ENCODE results near the gene FAM237B. TPM values are rescaled to one million over a fixed set of nuclear protein-coding genes. Genes with fewer than 3 reads are reported as not detected.

Gene FAM237B
- total and polyA plus RNA-seq, 4 experiments from 2014 or later: not detected

GRCh38 chr7:90271753-90272152, 49.4 kb downstream of the FAM237B start:
- H3K9me3 ChIP-seq (ENCODE audit: control insufficient read depth in 1 of 2, low read length in 2 of 2): no peaks in the 10 kb centered on the region
- no peak overlapping the region for H3K4me3 ChIP-seq (ENCODE audit: low read length in 2 of 2)
- POLR2A ChIA-PET (ENCODE audit: partially characterized antibody): no interaction called here
- H3K36me3 ChIP-seq (ENCODE audit: insufficient read depth, low read length): no peaks in the 10 kb centered on the region
- H3K27ac Mint-ChIP-seq: no peak overlapping the region
- no peaks in the 10 kb centered on the region for H3K27me3 Mint-ChIP-seq
- no peaks in the 10 kb centered on the region for H3K4me1 Mint-ChIP-seq
- peaks cover 0 to 1% (median 0%) of the 10 kb centered on the region in 8 donors for H3K9me3 Mint-ChIP-seq
- no peaks in the 10 kb centered on the region for H3K4me1 ChIP-seq (ENCODE audit: insufficient read depth, low read length)
- peaks cover 8% of the 10 kb centered on the region for H3K27me3 ChIP-seq (ENCODE audit: insufficient read depth, low read length)
- H3K4me3 Mint-ChIP-seq: no peak overlapping the region
- DNase-seq: no peak
- CTCF ChIA-PET (ENCODE audit: partially characterized antibody): no interaction called here
- no peak overlapping the region for H3K27ac ChIP-seq (ENCODE audit: low read depth, low read length)
- intact Hi-C loops (cut with micrococcal nuclease): no loop called here
- H3K36me3 Mint-ChIP-seq: no peaks in the 10 kb centered on the region

- intact Hi-C loops (cut with micrococcal nuclease): no loop called here
- CTCF ChIA-PET (ENCODE audit: partially characterized antibody): no interaction called here
- peaks cover 0 to 1% (median 0%) of the 10 kb centered on the region in 8 donors for H3K9me3 Mint-ChIP-seq
These were observed 50.5 kb downstream of the FAM237B start for GRCh38 chr7:90270431-90271178.

GRCh38 chr7:90269163-90269562, 51.9 kb downstream of the FAM237B start:
- intact Hi-C loops (cut with micrococcal nuclease): no loop called here
- H3K36me3 Mint-ChIP-seq: no peaks in the 10 kb centered on the region
- no peak overlapping the region for H3K27ac Mint-ChIP-seq
- Histone ChIP-seq H3K27ac (ENCODE audit: low read depth, low read length) (no peak overlapping the region), H3K4me1 (ENCODE audit: insufficient read depth, low read length) (no peaks in the 10 kb centered on the region), H3K9me3 (ENCODE audit: control insufficient read depth in 1 of 2, low read length in 2 of 2) (no peaks in the 10 kb centered on the region), H3K36me3 (ENCODE audit: insufficient read depth, low read length) (no peaks in the 10 kb centered on the region), H3K27me3 (ENCODE audit: insufficient read depth, low read length) (peaks cover 8% of the 10 kb centered on the region), H3K4me3 (ENCODE audit: low read length in 2 of 2) (no peak overlapping the region)
- H3K4me3 Mint-ChIP-seq: peak overlapping the region in 1 of 8 donors; percentile 29
- no peak for DNase-seq
- CTCF ChIA-PET (ENCODE audit: partially characterized antibody): interaction anchor here (1.2 kb wide), 1 partner anchor 43 kb away, joined by 3 read pairs; no protein-coding TSS in a partner anchor
- H3K9me3 Mint-ChIP-seq: peaks cover 0 to 1% (median 0%) of the 10 kb centered on the region in 8 donors
- H3K4me1 Mint-ChIP-seq: no peaks in the 10 kb centered on the region
- POLR2A ChIA-PET (ENCODE audit: partially characterized antibody): no interaction called here
- H3K27me3 Mint-ChIP-seq: peaks cover 1% of the 10 kb centered on the region in 2 donors

More at GRCh38 chr7:90270431-90271178, 50.5 kb downstream of the FAM237B start:
- H3K27me3 Mint-ChIP-seq: peaks cover 0 to 1% of the 10 kb centered on the region in 2 donors
- Histone ChIP-seq H3K4me1 (ENCODE audit: insufficient read depth, low read length) (no peaks in the 10 kb centered on the region), H3K9me3 (ENCODE audit: control insufficient read depth in 1 of 2, low read length in 2 of 2) (no peaks in the 10 kb centered on the region), H3K27me3 (ENCODE audit: insufficient read depth, low read length) (peaks cover 8% of the 10 kb centered on the region), H3K36me3 (ENCODE audit: insufficient read depth, low read length) (no peaks in the 10 kb centered on the region), H3K27ac (ENCODE audit: low read depth, low read length) (no peak overlapping the region), H3K4me3 (ENCODE audit: low read length in 2 of 2) (no peak overlapping the region)
- POLR2A ChIA-PET (ENCODE audit: partially characterized antibody): no interaction called here
- no peaks in the 10 kb centered on the region for H3K4me1 Mint-ChIP-seq
- no peaks in the 10 kb centered on the region for H3K36me3 Mint-ChIP-seq
- no peak for DNase-seq
- no peak overlapping the region for H3K27ac Mint-ChIP-seq
- no peak overlapping the region for H3K4me3 Mint-ChIP-seq

- H3K27me3 ChIP-seq (ENCODE audit: insufficient read depth, low read length): peaks cover 8% of the 10 kb centered on the region
- POLR2A ChIA-PET (ENCODE audit: partially characterized antibody): no interaction called here
- Mint-ChIP-seq H3K27me3 (peaks cover 1 to 3% of the 10 kb centered on the region in 2 donors), H3K9me3 (no peaks in the 10 kb centered on the region), H3K4me3 (no peak overlapping the region), H3K27ac (no peak overlapping the region), H3K4me1 (no peaks in the 10 kb centered on the region), H3K36me3 (no peaks in the 10 kb centered on the region)
- no peak for DNase-seq
- CTCF ChIA-PET (ENCODE audit: partially characterized antibody): no interaction called here
- intact Hi-C loops (cut with micrococcal nuclease): no loop called here
- H3K4me3 ChIP-seq (ENCODE audit: low read length in 2 of 2): no peak overlapping the region
- H3K4me1 ChIP-seq (ENCODE audit: insufficient read depth, low read length): no peaks in the 10 kb centered on the region
- H3K36me3 ChIP-seq (ENCODE audit: insufficient read depth, low read length): no peaks in the 10 kb centered on the region
- no peaks in the 10 kb centered on the region for H3K9me3 ChIP-seq (ENCODE audit: control insufficient read depth in 1 of 2, low read length in 2 of 2)
- H3K27ac ChIP-seq (ENCODE audit: low read depth, low read length): no peak overlapping the region
These were observed 53.7 kb downstream of the FAM237B start for GRCh38 chr7:90267263-90267858.

GRCh38 chr7:90266808-90267207, 54.3 kb downstream of the FAM237B start:
- H3K9me3 Mint-ChIP-seq: no peaks in the 10 kb centered on the region
- no peak overlapping the region for H3K27ac Mint-ChIP-seq
- ChIA-PET CTCF (ENCODE audit: partially characterized antibody) (no interaction called here), POLR2A (ENCODE audit: partially characterized antibody) (no interaction called here)
- no peak overlapping the region for H3K4me3 ChIP-seq (ENCODE audit: low read length in 2 of 2)
- no peaks in the 10 kb centered on the region for H3K9me3 ChIP-seq (ENCODE audit: control insufficient read depth in 1 of 2, low read length in 2 of 2)
- no peak overlapping the region for H3K27ac ChIP-seq (ENCODE audit: low read depth, low read length)
- intact Hi-C loops (cut with micrococcal nuclease): no loop called here
- peaks cover 8% of the 10 kb centered on the region for H3K27me3 ChIP-seq (ENCODE audit: insufficient read depth, low read length)
- no peaks in the 10 kb centered on the region for H3K36me3 Mint-ChIP-seq
- no peak overlapping the region for H3K4me3 Mint-ChIP-seq
- H3K27me3 Mint-ChIP-seq: peaks cover 1 to 3% of the 10 kb centered on the region in 2 donors
- H3K4me1 ChIP-seq (ENCODE audit: insufficient read depth, low read length): no peaks in the 10 kb centered on the region
- H3K4me1 Mint-ChIP-seq: no peaks in the 10 kb centered on the region
- no peaks in the 10 kb centered on the region for H3K36me3 ChIP-seq (ENCODE audit: insufficient read depth, low read length)
- DNase-seq: no peak

Other genes with a start within 250 kb of the FAM237B start
- gene STEAP1, start 166.8 kb downstream of the FAM237B start, total RNA-seq: not detected
- not detected for gene STEAP1, start 166.8 kb downstream of the FAM237B start, polyA plus RNA-seq
- gene STEAP2, start 109.6 kb downstream of the FAM237B start, total RNA-seq: under 1 TPM in 1 of 2 experiments, not detected in 1; 0.06 TPM
- not detected for gene STEAP2, start 109.6 kb downstream of the FAM237B start, polyA plus RNA-seq
- under 1 TPM in 1 of 2 experiments, not detected in 1; 0.58 TPM for gene CFAP69, start 76.1 kb downstream of the FAM237B start, total RNA-seq
- gene CFAP69, start 76.1 kb downstream of the FAM237B start, polyA plus RNA-seq: not detected
- gene GTPBP10, start 25.4 kb upstream of the FAM237B start, total RNA-seq: 10 to 100 TPM; 45.5 to 46.7 TPM
- 10 to 100 TPM; 30.6 to 37.6 TPM for gene GTPBP10, start 25.4 kb upstream of the FAM237B start, polyA plus RNA-seq
- 1 to 10 TPM; 5.7 to 6.1 TPM for gene CLDN12, start 82.2 kb upstream of the FAM237B start, total RNA-seq
- under 1 TPM in 1 of 2 donors, not detected in 1; 0.29 TPM for gene CLDN12, start 82.2 kb upstream of the FAM237B start, polyA plus RNA-seq
- gene PTTG1IP2, start 148.3 kb upstream of the FAM237B start, total RNA-seq: not detected
- gene PTTG1IP2, start 148.3 kb upstream of the FAM237B start, polyA plus RNA-seq: not detected

Measured in CD4-positive, alpha-beta memory T cell (primary cell).